NCI-H69 (cell line): ENCODE data around the gene CTRB2.
"Not testable (repeated sequence)": the region's sequence is repeated elsewhere in the genome, so short reads cannot be mapped to it uniquely, and the experiment has no call there.

Experiments
- DNase-seq: peaks from one replicate; lab custom pipeline; 2025; lab: John Stamatoyannopoulos, UW

Gene CTRB2

GRCh38 chr16:75227361-75228142 lies 20.6 kb upstream of the CTRB2 start:
- no peak for DNase-seq

- no peak for DNase-seq
These were observed 19.8 kb upstream of the CTRB2 start for GRCh38 chr16:75226550-75227360.

GRCh38 chr16:75225678-75226515 lies 18.9 kb upstream of the CTRB2 start:
- DNase-seq: no peak

- no peak for DNase-seq
These were observed 18.1 kb upstream of the CTRB2 start for GRCh38 chr16:75225092-75225491.

- no peak for DNase-seq
These were observed 17.5 kb upstream of the CTRB2 start for GRCh38 chr16:75224306-75225082.

- DNase-seq: not testable (repeated sequence)
These were observed 16.2 kb upstream of the CTRB2 start for GRCh38 chr16:75223129-75223528.

- no peak for DNase-seq
These were observed 15.4 kb upstream of the CTRB2 start for GRCh38 chr16:75222271-75222783.

- DNase-seq: no peak
These were observed 12.9 kb upstream of the CTRB2 start for GRCh38 chr16:75219838-75220237.

GRCh38 chr16:75219088-75219487 lies 12.1 kb upstream of the CTRB2 start:
- no peak for DNase-seq

GRCh38 chr16:75218256-75219076 lies 11.5 kb upstream of the CTRB2 start, which contains the start of gene CTRB1:
TSS of gene CTRB1 (plus strand) at chr16:75218988. CDS start at chr16:75219008, 20 bp downstream.
- DNase-seq: no peak

GRCh38 chr16:75217389-75217851 lies 10.5 kb upstream of the CTRB2 start:
- no peak for DNase-seq

- DNase-seq: no peak
These were observed 9.6 kb upstream of the CTRB2 start for GRCh38 chr16:75216576-75216975.

- DNase-seq: no peak
These were observed 9.2 kb upstream of the CTRB2 start for GRCh38 chr16:75216127-75216526.

GRCh38 chr16:75211286-75211685 lies 4.3 kb upstream of the CTRB2 start:
- not testable (repeated sequence) for DNase-seq

- DNase-seq: no peak
These were observed 3.0 kb upstream of the CTRB2 start for GRCh38 chr16:75209944-75210343.

- DNase-seq: not testable (repeated sequence)
These were observed 2.6 kb upstream of the CTRB2 start for GRCh38 chr16:75209514-75209913.

GRCh38 chr16:75208861-75209505 lies 2.0 kb upstream of the CTRB2 start:
- no peak for DNase-seq

GRCh38 chr16:75208242-75208825 lies 1.4 kb upstream of the CTRB2 start:
- no peak for DNase-seq

GRCh38 chr16:75207831-75208230 lies 870 bp upstream of the CTRB2 start:
- no peak for DNase-seq
